Smooth muscle cell (in vitro differentiated cells): ENCODE results near the gene FTHL17. TPM values are rescaled to one million over a fixed set of nuclear protein-coding genes. Genes with fewer than 3 reads are reported as not detected.

ENCODE experiments used
- polyA plus RNA-seq: library from polyadenylated mRNA; unstranded; fragments of >200 nt; fragmentation: Nextera tagmentation; extraction: Ambion mirVana; gene quantifications from 2 replicates; pipeline ENCODE4 v1.2.1, GENCODE V29; 2016
- total RNA-seq: library from RNA; depleted of rRNA; stranded (reverse); fragments of >200 nt; gene quantifications from 2 replicates; pipeline ENCODE4 v1.2.3, GENCODE V29; 2014

The FTHL17 gene
- total and polyA plus RNA-seq, 2 experiments from 2014 or later, result not detected

Other genes starting within 250 kb of the FTHL17 start
- gene TAB3, start 182.8 kb downstream of the FTHL17 start, total RNA-seq, result 15.7 and 31.9 TPM in 2 replicates
- gene TAB3, start 182.8 kb downstream of the FTHL17 start, polyA plus RNA-seq, result 4.8 and 6.2 TPM in 2 replicates